H1 (cell line): ENCODE results near the gene CAST. TPM values are rescaled to one million over a fixed set of nuclear protein-coding genes. Genes with fewer than 3 reads are reported as not detected.
A peak's percentile ranks its signal among the peaks of the same experiment; 100 is the strongest.

Experiments
- CTCF ChIA-PET: fragments of 300-600 bp; sonication (Branson Sonifier 250); formaldehyde crosslinking; loops from one replicate; lab custom pipeline; 2021; ENCODE audit not compliant: partially characterized antibody; lab: Charles Lee
- POLR2A ChIA-PET: fragments of 300-600 bp; sonication (Branson Sonifier 250); formaldehyde crosslinking; loops from one replicate; lab custom pipeline; 2021; ENCODE audit warnings: inconsistent platforms; ENCODE audit not compliant: partially characterized antibody; lab: Charles Lee
- DNase-seq, 2 experiments: peaks; one replicate each; pipeline versions ENCODE4 v3.0.0 to v3.0.0-alpha.2; 2010 to 2022; ENCODE audit warnings: low spot score in 2 of 2, low read depth in 1 of 2, mixed read lengths in 1 of 2
- FAIRE-seq: peaks from 2 replicates; lab custom pipeline; 2011; peaks lifted over from hg19 to GRCh38; lab: Jason Lieb, UNC
- H2AFZ ChIP-seq: 2 replicates; pipeline ENCODE4 v1.8.1; 2012; ENCODE audit warnings: low read length, inconsistent platforms
- H2AK5ac ChIP-seq: 2 replicates; pipeline ENCODE4 v1.6.1; 2013; ENCODE audit warnings: low read depth, low read length
- H2BK120ac ChIP-seq: replicated peaks from 2 replicates; pipeline ENCODE3; 2013; ENCODE audit warnings: low read depth, low read length, inconsistent platforms
- H2BK12ac ChIP-seq: 2 replicates; pipeline ENCODE4 v1.6.1; 2013; ENCODE audit warnings: low read depth, low read length
- H2BK15ac ChIP-seq: 2 replicates; pipeline ENCODE4 v1.6.1; 2013; ENCODE audit warnings: low read length
- H2BK20ac ChIP-seq: 2 replicates; pipeline ENCODE4 v1.6.1; 2013; ENCODE audit warnings: low read length
- H2BK5ac ChIP-seq: 2 replicates; pipeline ENCODE4 v1.6.1; 2013; ENCODE audit warnings: low read depth, low read length
- H3K14ac ChIP-seq: 2 replicates; pipeline ENCODE4 v1.6.1; 2013; ENCODE audit warnings: inconsistent platforms; ENCODE audit not compliant: insufficient read length
- H3K18ac ChIP-seq: 2 replicates; pipeline ENCODE4 v1.6.1; 2013; ENCODE audit warnings: low read length; ENCODE audit errors: extremely low read depth
- H3K23ac ChIP-seq: 2 replicates; pipeline ENCODE4 v1.6.1; 2013; ENCODE audit warnings: inconsistent platforms; ENCODE audit not compliant: insufficient read length
- H3K23me2 ChIP-seq: 2 replicates; pipeline ENCODE4 v1.6.1; 2013; ENCODE audit warnings: low read depth, low read length
- H3K27ac ChIP-seq: 2 replicates; pipeline ENCODE4 v1.6.1; 2011; ENCODE audit warnings: low read depth, low read length, inconsistent platforms
- H3K27me3 ChIP-seq, 4 experiments: replicated peaks in 1 of 4; 1 replicate in 1 of 4; 2 replicates in 3 of 4; pipeline versions ENCODE4 v1.6.1 to v1.8.1; 2011 to 2013; ENCODE audit warnings: low read length in 3 of 4, mild to moderate bottlenecking in 3 of 4, inconsistent platforms in 2 of 4, mixed read lengths in 2 of 4, moderate library complexity in 1 of 4; ENCODE audit not compliant: control insufficient read depth in 3 of 4, insufficient read depth in 3 of 4; ENCODE audit errors: extremely low read depth in 1 of 4
- H3K36me3 ChIP-seq, 4 experiments: 2 replicates each; pipeline versions ENCODE4 v1.6.1 to v1.8.1; 2011 to 2013; ENCODE audit warnings: mild to moderate bottlenecking in 4 of 4, low read length in 3 of 4, moderate library complexity in 2 of 4, control low read depth in 1 of 4, inconsistent platforms in 1 of 4; ENCODE audit not compliant: insufficient read depth in 4 of 4, control insufficient read depth in 2 of 4
- H3K4ac ChIP-seq: replicated peaks from 2 replicates; pipeline ENCODE3; 2013; ENCODE audit warnings: low read length, low read depth, mixed read lengths, inconsistent platforms; ENCODE audit not compliant: insufficient read length
- H3K4me1 ChIP-seq, 4 experiments: replicated peaks in 1 of 4; 1 replicate in 1 of 4; 2 replicates in 3 of 4; pipeline versions ENCODE4 v1.6.1 to v1.8.1; 2011 to 2013; ENCODE audit warnings: low read length in 3 of 4, inconsistent platforms in 2 of 4, mixed read lengths in 1 of 4; ENCODE audit not compliant: insufficient read depth in 4 of 4, control insufficient read depth in 3 of 4
- H3K4me2 ChIP-seq, 2 experiments: 2 replicates each; pipeline versions ENCODE4 v1.6.1 to v1.8.1; 2011 to 2013; ENCODE audit warnings: low read depth in 2 of 2, low read length in 2 of 2, control low read depth in 1 of 2, inconsistent platforms in 1 of 2, mild to moderate bottlenecking in 1 of 2; ENCODE audit not compliant: insufficient read depth in 1 of 2
- H3K4me3 ChIP-seq, 4 experiments: fragments of 200-600, 300-600 bp in 1 of 4; sonication (generic), shearing (Covaris generic), sonication (Bioruptor Twin) in 1 of 4; 2 replicates each; pipeline versions ENCODE4 v1.5.1 to v1.8.1; 2011 to 2016; ENCODE audit warnings: low read length in 4 of 4, low read depth in 3 of 4, control low read depth in 2 of 4, inconsistent platforms in 2 of 4, mild to moderate bottlenecking in 2 of 4, mixed read lengths in 1 of 4, moderate library complexity in 1 of 4; ENCODE audit not compliant: insufficient read depth in 2 of 4; ENCODE audit errors: extremely low read depth in 1 of 4
- H3K56ac ChIP-seq: replicated peaks from 2 replicates; pipeline ENCODE3; 2013; ENCODE audit warnings: low read depth, mild to moderate bottlenecking, mixed read lengths, low read length, inconsistent platforms; ENCODE audit not compliant: insufficient read length
- H3K79me1 ChIP-seq: 2 replicates; pipeline ENCODE4 v1.6.1; 2013; ENCODE audit warnings: low read depth, low read length, control low read depth
- H3K79me2 ChIP-seq, 2 experiments: 2 replicates each; pipeline versions ENCODE4 v1.6.1 to v1.8.1; 2012 to 2013; ENCODE audit warnings: low read length in 2 of 2, mild to moderate bottlenecking in 2 of 2, inconsistent platforms in 1 of 2; ENCODE audit not compliant: insufficient read depth in 2 of 2, control insufficient read depth in 1 of 2
- H3K9ac ChIP-seq, 4 experiments: replicated peaks in 1 of 4; 1 replicate in 1 of 4; 2 replicates in 3 of 4; pipeline versions ENCODE4 v1.6.1 to v1.8.1; 2011 to 2013; ENCODE audit warnings: low read depth in 3 of 4, low read length in 3 of 4, control low read depth in 2 of 4, mild to moderate bottlenecking in 2 of 4, moderate library complexity in 2 of 4, inconsistent platforms in 1 of 4; ENCODE audit errors: extremely low read depth in 1 of 4
- H3K9me3 ChIP-seq, 2 experiments: 2 replicates each; pipeline versions ENCODE4 v1.6.1 to v1.8.1; 2012 to 2013; ENCODE audit warnings: mild to moderate bottlenecking in 2 of 2, moderate library complexity in 2 of 2, control low read depth in 1 of 2, inconsistent platforms in 1 of 2, low read depth in 1 of 2, low read length in 1 of 2, mixed read lengths in 1 of 2; ENCODE audit not compliant: insufficient read depth in 2 of 2
- H4K20me1 ChIP-seq, 2 experiments: replicated peaks in 1 of 2; 2 replicates each; pipeline versions ENCODE3 to v1.8.1; 2011 to 2013; ENCODE audit warnings: inconsistent platforms in 2 of 2, low read length in 2 of 2, mild to moderate bottlenecking in 1 of 2; ENCODE audit not compliant: insufficient read depth in 2 of 2, control insufficient read depth in 1 of 2
- H4K5ac ChIP-seq: 2 replicates; pipeline ENCODE4 v1.6.1; 2013; ENCODE audit warnings: low read length, low read depth, mixed read lengths, inconsistent platforms; ENCODE audit not compliant: insufficient read length
- H4K8ac ChIP-seq: 2 replicates; pipeline ENCODE4 v1.8.0; 2013; ENCODE audit warnings: mild to moderate bottlenecking, moderate library complexity, low read length, inconsistent platforms; ENCODE audit not compliant: insufficient read depth; ENCODE audit errors: extremely low read depth
- H4K91ac ChIP-seq: replicated peaks from 2 replicates; pipeline ENCODE3; 2013; ENCODE audit warnings: low read length, mixed read lengths, inconsistent platforms; ENCODE audit not compliant: insufficient read length
- ATF3 ChIP-seq: IDR thresholded peaks from 2 replicates; pipeline ENCODE4 v1.6.1; 2011; ENCODE audit warnings: low read depth, mild to moderate bottlenecking, low read length; ENCODE audit not compliant: insufficient read depth
- FOSL1 ChIP-seq: IDR thresholded peaks from 2 replicates; pipeline ENCODE4 v1.6.1; 2011; ENCODE audit warnings: mild to moderate bottlenecking, low read depth, low read length, moderate library complexity; ENCODE audit not compliant: insufficient read depth
- RAD21 ChIP-seq, 2 experiments: IDR thresholded peaks in 1 of 2; conservative IDR thresholded peaks in 1 of 2; 2 replicates each; pipeline ENCODE4 v1.6.1; 2011; ENCODE audit warnings: low read depth in 2 of 2, low read length in 2 of 2, improper control_type of control experiment in 1 of 2, inconsistent platforms in 1 of 2, mild to moderate bottlenecking in 1 of 2, moderate library complexity in 1 of 2
- RXRA ChIP-seq: IDR thresholded peaks from 2 replicates; pipeline ENCODE4 v1.6.1; 2011; ENCODE audit warnings: low read depth, mild to moderate bottlenecking, low read length, moderate library complexity; ENCODE audit not compliant: insufficient read depth
- SP1 ChIP-seq: IDR thresholded peaks from 2 replicates; pipeline ENCODE4 v1.6.1; 2011; ENCODE audit warnings: low read depth, low read length
- WGBS, 2 experiments: shearing (Covaris generic) in 1 of 2; methylation state at CpG; one replicate each; pipeline versions ENCODE4 v1.1.6 to v1.1.7; 2013 to 2015; ENCODE audit warnings: low lambda C conversion rate in 2 of 2, mixed read lengths in 2 of 2, inconsistent platforms in 1 of 2, low coverage in 1 of 2, missing lambda C conversion rate in 1 of 2; ENCODE audit not compliant: insufficient replicate concordance in 2 of 2, insufficient coverage in 1 of 2, insufficient read length in 1 of 2; ENCODE audit errors: extremely low coverage in 1 of 2, missing lambda C conversion rate in 1 of 2; 5-methylcytosine and 5-hydroxymethylcytosine counted together
- polyA plus RNA-seq, 7 experiments: library from polyadenylated mRNA; depleted of rRNA in 3 of 7; stranded (reverse) in 5 of 7; unstranded in 2 of 7; fragments of >200 nt in 5 of 7; fragments of 200-250 nt in 2 of 7; gene quantifications; 1 replicate in 5 of 7; 2 replicates in 1 of 7; 4 replicates in 1 of 7; pipeline versions ENCODE4 v1.2.1 to v1.2.3, GENCODE V29; 2011 to 2013; ENCODE audit warnings: missing spikeins in 2 of 7, mixed read lengths in 2 of 7
- total RNA-seq: library from RNA; stranded (reverse); fragmentation: NEBNext Ultra II Directional; extraction: Animal tissue kit (Norgen Biotek cat#: 25700); gene quantifications from 2 replicates; pipeline ENCODE4 v1.2.1, GENCODE V29; 2021

The CAST gene
- total and polyA plus RNA-seq, 2 of the 8 experiments (the other 6 are each of a cell fraction or from before 2014, with no cell fraction given), result 9.0 to 48.2 TPM

- no peaks in the 10 kb centered on the region for H3K27me3 ChIP-seq
- POLR2A ChIA-PET, result no interaction called here
- no peak overlapping the region for H2AFZ ChIP-seq
- H3K4me2 ChIP-seq, result peak overlapping the region in 1 of 2 experiments; percentile 11; a peak in 1 of 4 replicates
- H2BK120ac ChIP-seq, result no peak overlapping the region
- H3K14ac ChIP-seq, result no peak overlapping the region
- FAIRE-seq (peak; percentile 66), DNase-seq (no peak)
- no peak overlapping the region for H3K4ac ChIP-seq
- H2AK5ac ChIP-seq, result no peak overlapping the region
- H3K9me3 ChIP-seq, result no peaks in the 10 kb centered on the region
- no peaks in the 10 kb centered on the region for H3K23me2 ChIP-seq
- H4K8ac ChIP-seq, result no peak overlapping the region
- H4K20me1 ChIP-seq, result no peaks in the 10 kb centered on the region
- H3K27ac ChIP-seq, result no peak overlapping the region
- H3K79me1 ChIP-seq, result no peaks in the 10 kb centered on the region
- no peak overlapping the region for H3K18ac ChIP-seq
- H3K4me1 ChIP-seq, result peaks cover 0 to 7% (median 6%) of the 10 kb centered on the region in 4 experiments; a peak in 3 of 7 replicates
- no peak overlapping the region for H3K9ac ChIP-seq
- no peak overlapping the region for H3K4me3 ChIP-seq
- no peak overlapping the region for H3K23ac ChIP-seq
- no peak overlapping the region for H2BK5ac ChIP-seq
- 75% methylated on average over 3 of the region's 3 CpGs; no CpG with 5 or more reads in 1 of the 2 experiments for WGBS, 2 experiments
- H2BK20ac ChIP-seq, result no peak overlapping the region
- no peaks in the 10 kb centered on the region; a peak in 2 of 8 replicates for H3K36me3 ChIP-seq
- no peak overlapping the region for H4K5ac ChIP-seq
- H2BK12ac ChIP-seq, result peak overlapping the region; percentile 33; the same call in 1 of the 2 replicates
- no peaks in the 10 kb centered on the region for H3K79me2 ChIP-seq
- H4K91ac ChIP-seq, result no peak overlapping the region
- H2BK15ac ChIP-seq, result 0 out of 2 replicates have a peak overlapping the region, but pooled peaks have one; percentile 63
- H3K56ac ChIP-seq, result no peak overlapping the region
- CTCF ChIA-PET, result interaction anchor here (1.1 to 1.5 kb wide), 5 partner anchors 25 to 352 kb away, joined by 3 to 5 read pairs (median 3); partner anchors contain the start of gene LIX1
- no peak for TF ChIP-seq SP1
- TF ChIP-seq ATF3, result no peak
- TF ChIP-seq RXRA, result no peak
- TF ChIP-seq RAD21 (IDR thresholded peaks at IDR 0.05 in 1 of 2, conservative IDR thresholded peaks at IDR 0.05 in 1 of 2; ENCODE audit: low read depth in 2 of 2, low read length in 2 of 2), result no peak
- TF ChIP-seq FOSL1, result no peak
Measured at GRCh38 chr5:96790961-96791504, 128.9 kb downstream of the CAST start.
